T-helper 2 cell treated with Interferon-gamma antibody and Interleukin-4, amounts not matched to agents 100 ng/mL and 5 ng/mL, for 36 hours (primary cell): ENCODE data around the gene GPS1. TPM values are rescaled to one million over a fixed set of nuclear protein-coding genes. Genes with fewer than 3 reads are reported as not detected.

Source experiments
- intact Hi-C: fragments of 100-400 bp; cut with micrococcal nuclease; formaldehyde crosslinking; loops from one replicate; pipeline ENCODE4 v1.15.1; 2023
- total RNA-seq: library from RNA; stranded (reverse); gene quantifications from 2 replicates; pipeline ENCODE4 v1.2.3, GENCODE V29; 2022

GPS1 gene
- total RNA-seq, 1 donor from 2014 or later, result 86.4 TPM

GRCh38 chr17:82098939-82099763 is 47.5 kb downstream of the GPS1 start:
- intact Hi-C loops, result loop anchor here (1.0 to 10.0 kb wide), 5 partner anchors 28 to 174 kb away; partner anchors contain the start of genes DCXR, GPS1, LRRC45 and MAFG

GRCh38 chr17:82100502-82101298 is 49.0 kb downstream of the GPS1 start:
- intact Hi-C loops, result no loop called here

- intact Hi-C loops, result no loop called here
Observed at GRCh38 chr17:82101301-82101715, 49.6 kb downstream of the GPS1 start.

GRCh38 chr17:82101767-82102679 is 50.3 kb downstream of the GPS1 start:
- intact Hi-C loops, result no loop called here

- intact Hi-C loops, result no loop called here
Observed at GRCh38 chr17:82103553-82104451, 52.1 kb downstream of the GPS1 start.

GRCh38 chr17:82104797-82105416 is 53.2 kb downstream of the GPS1 start:
- intact Hi-C loops, result no loop called here

- intact Hi-C loops, result no loop called here
Observed at GRCh38 chr17:82105417-82105881, 53.8 kb downstream of the GPS1 start.

GRCh38 chr17:82105882-82106687 is 54.4 kb downstream of the GPS1 start:
- intact Hi-C loops, result loop anchor here (1.0 to 2.0 kb wide), 3 partner anchors 21 to 69 kb away; partner anchors contain the start of gene DCXR

GRCh38 chr17:82106688-82107305 is 55.1 kb downstream of the GPS1 start:
- intact Hi-C loops, result loop anchor here (1.0 to 2.0 kb wide), 3 partner anchors 20 to 70 kb away; partner anchors contain the start of gene DCXR

Other genes starting within 250 kb of the GPS1 start
- gene GCGR, start 247.7 kb upstream of the GPS1 start, total RNA-seq, result 0.07 TPM in 1 of 2 replicates, not detected in the other
- gene MCRIP1, start 218.6 kb upstream of the GPS1 start, total RNA-seq, result 36.5 and 37.3 TPM in 2 replicates
- gene PPP1R27, start 216.8 kb upstream of the GPS1 start, total RNA-seq, result not detected in 2 replicates
- gene P4HB, start 191.4 kb upstream of the GPS1 start, total RNA-seq, result 589 and 618 TPM in 2 replicates
- gene ARHGDIA, start 180.6 kb upstream of the GPS1 start, total RNA-seq, result 703 and 716 TPM in 2 replicates
- 218 and 230 TPM in 2 replicates for gene ALYREF, start 160.3 kb upstream of the GPS1 start, total RNA-seq
- 91.4 and 104 TPM in 2 replicates for gene ANAPC11, start 160.2 kb upstream of the GPS1 start, total RNA-seq
- gene NPB, start 149.7 kb upstream of the GPS1 start, total RNA-seq, result 0.11 and 0.48 TPM in 2 replicates
- 35.0 and 39.1 TPM in 2 replicates for gene PCYT2, start 140.5 kb upstream of the GPS1 start, total RNA-seq
- 57.2 and 58.6 TPM in 2 replicates for gene SIRT7, start 133.7 kb upstream of the GPS1 start, total RNA-seq
- 23.3 and 23.6 TPM in 2 replicates for gene MAFG, start 124.2 kb upstream of the GPS1 start, total RNA-seq
- 35.6 TPM in 2 replicates for gene PYCR1, start 114.6 kb upstream of the GPS1 start, total RNA-seq
- gene MYADML2, start 104.7 kb upstream of the GPS1 start, total RNA-seq, result not detected in 2 replicates
- gene NOTUM, start 90.7 kb upstream of the GPS1 start, total RNA-seq, result 0.11 and 0.48 TPM in 2 replicates
- gene ASPSCR1, start 74.3 kb upstream of the GPS1 start, total RNA-seq, result 34.4 and 35.5 TPM in 2 replicates
- gene CENPX, start 29.0 kb upstream of the GPS1 start, total RNA-seq, result 82.9 and 87.9 TPM in 2 replicates
- gene LRRC45, start 28.6 kb upstream of the GPS1 start, total RNA-seq, result 46.0 and 46.6 TPM in 2 replicates
- 10.0 and 12.3 TPM in 2 replicates for gene RAC3, start 20.2 kb upstream of the GPS1 start, total RNA-seq
- gene DCXR, start 14.2 kb upstream of the GPS1 start, total RNA-seq, result 118 and 124 TPM in 2 replicates
- gene RFNG, start 87 bp upstream of the GPS1 start, total RNA-seq, result 20.8 and 20.9 TPM in 2 replicates
- 113 and 129 TPM in 2 replicates for gene DUS1L, start 13.9 kb downstream of the GPS1 start, total RNA-seq
- gene FASN, start 46.3 kb downstream of the GPS1 start, total RNA-seq, result 175 and 181 TPM in 2 replicates
- gene CCDC57, start 160.9 kb downstream of the GPS1 start, total RNA-seq, result 59.0 and 60.1 TPM in 2 replicates
- 109 and 115 TPM in 2 replicates for gene SLC16A3, start 177.1 kb downstream of the GPS1 start, total RNA-seq
- gene CSNK1D, start 221.8 kb downstream of the GPS1 start, total RNA-seq, result 127 and 128 TPM in 2 replicates